Spinal cord (tissue), 10 donors: ENCODE data around the gene ZNF502. TPM values are rescaled to one million over a fixed set of nuclear protein-coding genes. Genes with fewer than 3 reads are reported as not detected.

ENCODE experiments used
- DNase-seq, 6 donors: peaks; one replicate each; pipeline versions ENCODE4 v3.0.0 to v3.0.0-alpha.2; 2013 to 2015; ENCODE audit warnings: low spot score in 6 of 6, low read depth in 4 of 6
- H3K27ac ChIP-seq: one replicate; pipeline ENCODE4 v1.5.1; 2013; ENCODE audit warnings: low read depth, low read length, control low read depth
- H3K27me3 ChIP-seq: one replicate; pipeline ENCODE4 v1.6.1; 2013; ENCODE audit warnings: low read length; ENCODE audit not compliant: control insufficient read depth, insufficient read depth
- H3K36me3 ChIP-seq: one replicate; pipeline ENCODE4 v1.6.1; 2013; ENCODE audit warnings: low read length; ENCODE audit not compliant: control insufficient read depth, insufficient read depth
- H3K4me1 ChIP-seq: one replicate; pipeline ENCODE4 v1.6.1; 2013; ENCODE audit warnings: low read length; ENCODE audit not compliant: control insufficient read depth, insufficient read depth
- H3K4me3 ChIP-seq: one replicate; pipeline ENCODE4 v1.5.1; 2013; ENCODE audit warnings: low read depth, low read length, control low read depth
- H3K9me3 ChIP-seq: one replicate; pipeline ENCODE4 v1.6.1; 2013; ENCODE audit warnings: low read length; ENCODE audit not compliant: control insufficient read depth, insufficient read depth
- WGBS: methylation state at CpG from one replicate; pipeline ENCODE4 v1.1.5; 2013; ENCODE audit warnings: missing lambda C conversion rate; ENCODE audit not compliant: insufficient coverage; 5-methylcytosine and 5-hydroxymethylcytosine counted together
- polyA plus RNA-seq, 2 donors: library from polyadenylated mRNA; unstranded; fragments of 120-200 nt; gene quantifications; one replicate each; pipeline ENCODE4 v1.2.1, GENCODE V29; 2013; ENCODE audit not compliant: insufficient read length in 2 of 2
- total RNA-seq, 2 donors: library from RNA; depleted of rRNA in 1 of 2; stranded (reverse); fragments of 120-200 nt in 1 of 2; fragments of >200 nt in 1 of 2; gene quantifications; one replicate each; pipeline versions ENCODE4 v1.2.3 to v1.2.4, GENCODE V29; 2013 to 2014
- donor health status: healthy.

Gene ZNF502
- total and polyA plus RNA-seq, 4 donors = 9.3 to 13.1 (median 9.7) TPM

DNA sequence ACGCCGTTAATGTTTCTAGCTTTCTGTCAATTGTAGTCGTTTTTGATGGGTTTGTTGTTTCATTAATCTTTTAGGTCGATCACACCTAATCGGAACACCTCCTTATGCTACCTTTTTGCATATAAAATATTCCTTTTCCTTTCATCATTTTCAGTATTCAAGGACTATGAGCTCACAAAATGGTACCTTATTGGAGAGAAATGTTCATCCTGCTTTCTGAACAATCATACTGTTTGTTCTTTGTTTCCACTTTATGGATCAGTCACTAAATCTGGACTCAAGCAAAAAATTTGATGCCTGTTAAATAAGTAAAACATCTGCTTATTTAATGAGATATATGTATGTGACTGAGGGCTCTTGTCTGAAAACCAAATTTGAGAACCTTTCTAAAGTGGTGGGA, 50.2 kb downstream of the ZNF502 start:
- H3K27me3 ChIP-seq = no peaks in the 10 kb centered on the region
- DNase-seq = no peak
- H3K36me3 ChIP-seq = peaks cover 4% of the 10 kb centered on the region
- peaks cover 3% of the 10 kb centered on the region for H3K9me3 ChIP-seq
- H3K4me3 ChIP-seq = peak overlapping the region; percentile 70
- 60% methylated on average over 2 of the region's 5 CpGs for WGBS
- H3K27ac ChIP-seq = no peak overlapping the region
- H3K4me1 ChIP-seq = peaks cover 12% of the 10 kb centered on the region

DNA sequence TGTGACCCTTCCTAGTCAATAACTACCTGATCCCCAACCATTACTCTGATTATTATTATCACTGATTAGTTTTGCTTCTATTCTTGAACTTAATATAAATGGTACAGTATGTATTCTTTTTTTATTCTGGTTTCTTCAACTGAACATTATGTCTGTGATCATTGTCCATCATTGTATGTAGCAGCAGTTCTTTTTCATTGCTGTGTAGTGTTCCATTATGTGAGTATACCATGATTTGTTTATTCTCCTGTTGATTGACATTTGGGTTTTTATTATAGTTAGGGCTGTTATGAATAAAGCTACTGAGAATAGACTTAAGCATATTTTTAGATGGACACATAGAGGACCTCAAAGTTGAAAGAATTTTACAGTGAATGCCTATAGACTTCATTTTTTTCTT, 51.8 kb downstream of the ZNF502 start:
- Histone ChIP-seq H3K4me3 (no peak overlapping the region), H3K27ac (no peak overlapping the region), H3K9me3 (no peaks in the 10 kb centered on the region), H3K4me1 (peaks cover 12% of the 10 kb centered on the region), H3K36me3 (no peaks in the 10 kb centered on the region), H3K27me3 (no peaks in the 10 kb centered on the region)
- no peak for DNase-seq

DNA sequence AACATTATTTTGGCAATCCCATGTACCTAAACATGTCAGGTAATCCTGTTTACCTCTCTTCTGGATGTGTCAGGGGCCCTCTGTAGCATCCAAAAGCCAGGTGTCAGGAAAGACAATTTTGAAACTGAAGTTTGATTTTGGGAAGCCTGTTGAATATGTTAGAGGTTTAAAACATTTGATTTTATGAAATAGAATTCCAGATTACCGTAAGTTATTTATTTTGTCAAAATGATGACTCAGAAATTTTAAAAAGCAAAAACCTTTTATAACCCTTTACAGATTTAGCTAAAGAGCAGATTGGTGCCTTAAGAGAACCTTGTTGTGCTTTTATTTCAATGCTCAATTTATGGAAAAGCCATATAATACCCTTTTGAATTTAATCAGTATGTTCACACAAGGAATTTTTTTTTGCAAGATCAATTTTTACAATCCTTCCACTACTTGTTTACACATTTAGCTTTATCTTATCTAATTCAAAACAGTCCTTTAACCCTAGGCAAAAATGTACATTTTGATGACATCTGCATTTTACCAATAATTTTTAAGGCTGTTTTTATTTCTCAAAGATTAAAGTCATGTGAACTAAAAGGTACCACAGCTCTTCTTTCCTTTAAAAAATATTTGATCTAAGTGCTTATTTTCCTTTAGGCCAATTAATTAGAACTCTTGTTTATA, 59.1 kb downstream of the ZNF502 start:
- peaks cover 8% of the 10 kb centered on the region for H3K9me3 ChIP-seq
- no peaks in the 10 kb centered on the region for H3K4me1 ChIP-seq
- no peak overlapping the region for H3K4me3 ChIP-seq
- H3K27me3 ChIP-seq = no peaks in the 10 kb centered on the region
- WGBS = no CpG with 5 or more reads among the region's 1 CpG
- peaks cover 4% of the 10 kb centered on the region for H3K36me3 ChIP-seq
- H3K27ac ChIP-seq = no peak overlapping the region
- DNase-seq = no peak

DNA sequence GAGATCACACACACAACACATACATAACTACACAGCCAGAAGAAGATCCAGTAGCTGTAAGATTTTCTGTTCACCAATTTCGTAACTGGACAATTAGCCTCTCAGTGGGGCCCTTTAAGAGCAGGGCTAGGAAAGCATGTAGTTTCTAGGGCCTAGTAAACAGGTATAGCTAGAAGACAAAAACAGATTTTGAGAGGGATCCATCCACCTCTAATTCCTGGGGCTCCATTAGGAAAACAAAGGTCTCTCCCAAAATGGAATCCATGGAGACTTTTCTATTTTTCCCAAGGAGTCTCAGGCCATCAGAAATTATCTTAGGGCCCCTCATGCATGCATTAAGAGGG, 59.6 kb downstream of the ZNF502 start:
- Histone ChIP-seq H3K27me3 (no peaks in the 10 kb centered on the region), H3K9me3 (peaks cover 8% of the 10 kb centered on the region), H3K4me3 (no peak overlapping the region), H3K36me3 (peaks cover 4% of the 10 kb centered on the region), H3K4me1 (no peaks in the 10 kb centered on the region), H3K27ac (no peak overlapping the region)
- WGBS = no CpG with 5 or more reads among the region's 1 CpG
- DNase-seq = no peak

Other genes starting within 250 kb of the ZNF502 start
- 10 to 100 TPM; 19.7 to 22.9 TPM for gene ZNF445, start 235.0 kb upstream of the ZNF502 start, total RNA-seq
- 10 to 100 TPM; 25.6 to 33.8 TPM for gene ZNF445, start 235.0 kb upstream of the ZNF502 start, polyA plus RNA-seq
- gene ZKSCAN7, start 157.5 kb upstream of the ZNF502 start, total RNA-seq = 10 to 100 TPM; 13.8 to 16.5 TPM
- gene ZKSCAN7, start 157.5 kb upstream of the ZNF502 start, polyA plus RNA-seq = 10 to 100 TPM in 1 of 2 donors, 1 to 10 TPM in 1; 9.6 to 12.4 TPM
- gene ZNF660, start 127.7 kb upstream of the ZNF502 start, total RNA-seq = 10 to 100 TPM; 10.0 to 12.7 TPM
- gene ZNF660, start 127.7 kb upstream of the ZNF502 start, polyA plus RNA-seq = 1 to 10 TPM; 8.3 to 9.3 TPM
- 10 to 100 TPM; 29.4 to 36.5 TPM for gene ZNF197, start 87.6 kb upstream of the ZNF502 start, total RNA-seq
- gene ZNF197, start 87.6 kb upstream of the ZNF502 start, polyA plus RNA-seq = 10 to 100 TPM; 25.5 to 31.9 TPM
- 10 to 100 TPM; 16.3 to 18.1 TPM for gene ZNF35, start 63.9 kb upstream of the ZNF502 start, total RNA-seq
- 1 to 10 TPM; 9.5 to 9.6 TPM for gene ZNF35, start 63.9 kb upstream of the ZNF502 start, polyA plus RNA-seq
- 10 to 100 TPM; 15.9 TPM for gene ZNF501, start 17.0 kb downstream of the ZNF502 start, total RNA-seq
- gene ZNF501, start 17.0 kb downstream of the ZNF502 start, polyA plus RNA-seq = 10 to 100 TPM; 10.8 to 12.4 TPM
- gene KIAA1143, start 49.0 kb downstream of the ZNF502 start, total RNA-seq = 10 to 100 TPM; 40.8 to 44.3 TPM
- gene KIAA1143, start 49.0 kb downstream of the ZNF502 start, polyA plus RNA-seq = 10 to 100 TPM; 32.8 to 44.7 TPM
- gene KIF15, start 49.1 kb downstream of the ZNF502 start, total RNA-seq = 10 to 100 TPM; 10.4 to 14.0 TPM
- gene KIF15, start 49.1 kb downstream of the ZNF502 start, polyA plus RNA-seq = 10 to 100 TPM; 12.5 to 13.5 TPM
- gene TMEM42, start 149.3 kb downstream of the ZNF502 start, total RNA-seq = 10 to 100 TPM; 11.1 to 30.7 TPM
- 10 to 100 TPM; 22.7 to 24.2 TPM for gene TMEM42, start 149.3 kb downstream of the ZNF502 start, polyA plus RNA-seq
- gene TGM4, start 161.9 kb downstream of the ZNF502 start, total RNA-seq = under 1 TPM in 1 of 2 donors, not detected in 1; 0.06 TPM
- gene TGM4, start 161.9 kb downstream of the ZNF502 start, polyA plus RNA-seq = under 1 TPM; 0.08 to 0.17 TPM